RWPE2 (cell line): ENCODE data around the gene MAGEA11.
"Not testable (repeated sequence)": the region's sequence is repeated elsewhere in the genome, so short reads cannot be mapped to it uniquely, and the experiment has no call there.

Source experiments
- ATAC-seq: fragments of 200-7000 bp; cut with Tn5 transposase; 3 replicates; pipeline ENCODE4 v1.9.1; 2021; ENCODE audit warnings: low read depth
- DNase-seq: peaks from one replicate; pipeline ENCODE4 v3.0.0-alpha.2; 2020; ENCODE audit warnings: low spot score
- H3K27ac ChIP-seq: fragments of 450-650 bp; 2 replicates; pipeline ENCODE4 v1.5.1; 2017; ENCODE audit warnings: mild to moderate bottlenecking; ENCODE audit not compliant: poor library complexity, severe bottlenecking
- H3K27me3 ChIP-seq: fragments of 250-450 bp; sonication (Bioruptor Pico); 2 replicates; pipeline ENCODE4 v1.5.1; 2021; ENCODE audit warnings: mild to moderate bottlenecking, moderate library complexity; ENCODE audit not compliant: insufficient read depth, poor library complexity, severe bottlenecking
- H3K36me3 ChIP-seq: fragments of 250-450 bp; sonication (Bioruptor Pico); 2 replicates; pipeline ENCODE4 v1.5.1; 2020; ENCODE audit warnings: low read depth, mild to moderate bottlenecking, moderate library complexity
- H3K4me1 ChIP-seq: fragments of 250-450 bp; sonication (Bioruptor Pico); 2 replicates; pipeline ENCODE4 v1.5.1; 2021; ENCODE audit warnings: mild to moderate bottlenecking, moderate library complexity; ENCODE audit not compliant: insufficient read depth, poor library complexity, severe bottlenecking
- H3K4me3 ChIP-seq: fragments of 250-450 bp; sonication (Bioruptor Pico); 2 replicates; pipeline ENCODE4 v1.5.1; 2021; ENCODE audit warnings: mild to moderate bottlenecking, moderate library complexity; ENCODE audit not compliant: severe bottlenecking
- H3K9me3 ChIP-seq: fragments of 250-450 bp; sonication (Bioruptor Pico); 2 replicates; pipeline ENCODE4 v1.5.1; 2021; ENCODE audit warnings: mild to moderate bottlenecking, moderate library complexity; ENCODE audit not compliant: severe bottlenecking
- TF ChIP-seq, protein P1 (sequence below): fragments of 450-650 bp; IDR thresholded peaks from one replicate; pipeline ENCODE4 v1.5.1; 2017; ENCODE audit warnings: mild to moderate bottlenecking, moderate library complexity; ENCODE audit not compliant: poor library complexity, severe bottlenecking

Gene MAGEA11

DNA sequence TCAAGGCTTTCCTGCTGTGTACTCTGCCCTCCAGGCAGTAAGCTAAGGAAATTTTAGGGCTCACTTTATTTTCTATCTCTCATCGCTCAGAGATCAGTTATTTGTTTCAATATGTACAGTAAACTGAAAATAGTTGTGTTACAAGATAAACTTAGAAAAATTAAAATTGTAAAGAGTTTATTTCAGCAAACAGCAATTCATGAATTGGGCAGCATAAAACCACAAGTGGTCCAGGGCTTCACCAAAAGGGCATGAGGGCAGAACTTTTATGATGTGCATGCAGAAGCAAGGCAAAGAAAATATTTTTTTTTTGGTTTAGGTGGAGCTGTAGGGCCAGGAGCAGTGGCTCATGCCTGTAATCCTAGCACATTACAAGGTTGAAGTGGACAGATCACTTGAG lies 20.1 kb upstream of the MAGEA11 start:
- Histone ChIP-seq H3K4me3 (no peak overlapping the region), H3K27ac (no peak overlapping the region), H3K36me3 (no peaks in the 10 kb centered on the region), H3K9me3 (no peaks in the 10 kb centered on the region), H3K4me1 (no peaks in the 10 kb centered on the region), H3K27me3 (no peaks in the 10 kb centered on the region)
- TF ChIP-seq, protein P1, sequence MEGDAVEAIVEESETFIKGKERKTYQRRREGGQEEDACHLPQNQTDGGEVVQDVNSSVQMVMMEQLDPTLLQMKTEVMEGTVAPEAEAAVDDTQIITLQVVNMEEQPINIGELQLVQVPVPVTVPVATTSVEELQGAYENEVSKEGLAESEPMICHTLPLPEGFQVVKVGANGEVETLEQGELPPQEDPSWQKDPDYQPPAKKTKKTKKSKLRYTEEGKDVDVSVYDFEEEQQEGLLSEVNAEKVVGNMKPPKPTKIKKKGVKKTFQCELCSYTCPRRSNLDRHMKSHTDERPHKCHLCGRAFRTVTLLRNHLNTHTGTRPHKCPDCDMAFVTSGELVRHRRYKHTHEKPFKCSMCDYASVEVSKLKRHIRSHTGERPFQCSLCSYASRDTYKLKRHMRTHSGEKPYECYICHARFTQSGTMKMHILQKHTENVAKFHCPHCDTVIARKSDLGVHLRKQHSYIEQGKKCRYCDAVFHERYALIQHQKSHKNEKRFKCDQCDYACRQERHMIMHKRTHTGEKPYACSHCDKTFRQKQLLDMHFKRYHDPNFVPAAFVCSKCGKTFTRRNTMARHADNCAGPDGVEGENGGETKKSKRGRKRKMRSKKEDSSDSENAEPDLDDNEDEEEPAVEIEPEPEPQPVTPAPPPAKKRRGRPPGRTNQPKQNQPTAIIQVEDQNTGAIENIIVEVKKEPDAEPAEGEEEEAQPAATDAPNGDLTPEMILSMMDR: no peak
- no peak for DNase-seq
- no peak for ATAC-seq

DNA sequence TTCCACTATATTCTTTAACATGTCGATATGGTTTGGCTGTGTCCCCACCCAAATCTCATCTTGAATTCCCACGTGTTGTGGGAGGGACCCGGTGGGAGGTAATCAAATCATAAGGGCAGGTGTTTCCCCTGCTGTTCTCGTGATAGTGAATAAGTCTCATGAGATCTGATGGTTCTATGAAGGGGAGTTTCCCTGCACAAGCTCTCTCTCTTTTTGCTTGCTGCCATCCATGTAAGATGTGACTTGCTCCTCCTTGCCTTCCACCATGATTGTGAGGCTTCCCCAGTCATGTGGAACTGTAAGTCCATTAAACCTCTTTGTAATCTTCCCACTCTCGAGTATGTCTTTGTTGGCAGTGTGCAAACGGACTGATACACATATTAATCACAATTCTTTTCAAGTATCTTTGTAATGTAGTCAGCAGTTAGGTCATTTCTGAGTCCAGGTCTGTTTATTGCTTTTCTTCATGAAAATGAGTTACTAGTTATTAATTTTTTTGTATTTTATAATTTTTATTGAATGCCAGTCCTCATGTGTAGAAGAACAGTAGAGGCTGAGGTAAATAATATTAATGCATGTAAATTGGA lies 19.1 kb upstream of the MAGEA11 start:
- H3K27me3 ChIP-seq, ATAC-seq, H3K36me3 ChIP-seq, DNase-seq, H3K9me3 ChIP-seq, H3K4me3 ChIP-seq, H3K27ac ChIP-seq, H3K4me1 ChIP-seq: not testable (repeated sequence)

DNA sequence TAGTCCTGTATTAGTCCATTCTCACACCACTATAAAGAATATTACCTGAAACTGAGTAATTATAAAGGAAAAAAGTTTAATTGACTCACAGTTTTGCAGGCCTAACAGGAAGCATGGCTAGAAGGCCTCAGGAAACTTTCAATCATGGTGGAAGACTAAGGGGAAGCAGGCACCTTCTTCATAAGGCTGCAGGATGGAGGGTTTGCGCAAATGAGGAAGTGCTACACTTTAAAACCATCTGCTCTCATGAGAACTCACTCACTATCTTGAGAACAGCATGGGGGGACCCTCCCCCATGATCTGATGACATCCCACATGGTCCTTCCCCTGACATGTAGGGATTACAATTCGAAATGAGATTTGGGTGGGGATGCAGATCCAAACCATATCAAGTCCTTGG lies 12.1 kb upstream of the MAGEA11 start:
- TF ChIP-seq, protein P1: no peak
- no peak for DNase-seq

DNA sequence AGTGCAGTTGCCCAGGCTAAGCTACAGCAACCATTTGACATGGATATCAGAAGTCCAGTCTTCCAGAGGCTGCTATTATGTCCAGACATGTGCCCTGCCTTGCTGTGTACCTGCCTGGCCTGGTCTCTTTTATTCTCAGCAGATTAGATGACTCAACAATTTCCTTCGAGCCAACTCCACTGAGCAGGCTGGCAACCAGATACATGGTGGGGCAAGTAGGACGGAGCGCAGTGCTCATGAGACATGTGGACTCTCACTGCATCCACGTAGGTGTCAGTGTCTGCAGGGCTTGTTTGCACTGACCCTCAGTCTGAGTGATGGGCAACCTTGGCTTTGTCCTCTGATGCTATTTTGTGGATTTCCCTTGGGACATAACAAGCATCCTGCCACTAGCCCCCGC lies 7.2 kb upstream of the MAGEA11 start:
- Histone ChIP-seq H3K4me1 (no peaks in the 10 kb centered on the region), H3K27ac (no peak overlapping the region), H3K27me3 (no peaks in the 10 kb centered on the region), H3K9me3 (no peaks in the 10 kb centered on the region), H3K4me3 (no peak overlapping the region), H3K36me3 (no peaks in the 10 kb centered on the region)
- TF ChIP-seq, protein P1: no peak
- DNase-seq: no peak
- ATAC-seq: no peak

More for the DNA sequence above, 12.1 kb upstream of the MAGEA11 start:
- Histone ChIP-seq H3K27me3 (no peaks in the 10 kb centered on the region), H3K9me3 (no peaks in the 10 kb centered on the region), H3K4me3 (no peak overlapping the region), H3K27ac (no peak overlapping the region), H3K36me3 (no peaks in the 10 kb centered on the region), H3K4me1 (no peaks in the 10 kb centered on the region)
- ATAC-seq: no peak

DNA sequence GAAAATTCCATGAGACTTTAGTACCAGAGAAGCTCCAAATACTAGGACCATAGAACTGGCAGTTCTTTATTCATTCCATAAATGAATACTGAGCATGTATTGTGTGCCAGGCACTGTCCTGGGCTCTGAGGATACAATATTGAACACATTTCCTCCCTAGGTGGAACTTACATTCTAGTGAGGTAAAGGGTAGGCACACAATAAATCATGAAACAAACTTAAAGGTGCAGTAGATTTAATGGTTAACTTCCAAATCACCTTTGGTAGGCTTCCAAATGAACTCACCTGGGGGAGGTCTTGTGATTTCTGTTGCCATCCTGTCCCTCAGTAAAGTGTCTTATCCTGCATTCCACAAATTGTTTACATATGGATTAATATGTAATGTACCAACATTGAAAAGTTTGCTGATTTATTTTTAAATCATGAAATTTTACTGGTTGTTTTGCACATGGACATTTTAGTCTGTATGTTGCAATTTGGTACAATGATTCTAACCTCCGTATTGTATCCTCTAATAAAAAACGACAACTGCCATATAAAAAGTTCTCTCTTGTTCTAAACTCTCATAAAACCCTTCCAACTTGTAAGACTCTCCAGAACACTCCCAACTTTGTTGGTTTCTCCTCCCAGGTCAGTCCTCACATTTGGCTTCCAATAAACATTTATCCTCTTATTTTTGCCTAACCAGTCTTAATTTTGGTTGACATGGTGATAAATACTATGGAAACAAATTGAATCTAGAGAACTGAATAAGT lies 4.5 kb upstream of the MAGEA11 start:
- TF ChIP-seq, protein P1: no peak
- no peak overlapping the region for H3K4me3 ChIP-seq
- no peaks in the 10 kb centered on the region for H3K9me3 ChIP-seq
- no peak for DNase-seq
- H3K36me3 ChIP-seq: no peaks in the 10 kb centered on the region
- H3K27ac ChIP-seq: no peak overlapping the region
- no peak for ATAC-seq
- no peaks in the 10 kb centered on the region for H3K27me3 ChIP-seq
- no peaks in the 10 kb centered on the region for H3K4me1 ChIP-seq
